PC-3 (cell line): ENCODE data around the gene MYO5A. TPM values are rescaled to one million over a fixed set of nuclear protein-coding genes. Genes with fewer than 3 reads are reported as not detected.

ENCODE experiments used
- ATAC-seq: fragments of 200-7000 bp; cut with Tn5 transposase; 2 replicates; pipeline ENCODE4 v1.9.1; 2020; ENCODE audit warnings: mild to moderate bottlenecking, moderate library complexity
- BruUV-seq: library from RNA; stranded (reverse); fragments of 400-500 nt; replicated peaks from 2 replicates; lab custom pipeline; 2021; lab: Mats Ljungman, UMichigan
- CTCF ChIA-PET: fragments of 300-600 bp; sonication (Branson Sonifier 250); formaldehyde crosslinking; loops from one replicate; lab custom pipeline; 2022; ENCODE audit warnings: antibody characterized with exemption; lab: Charles Lee
- POLR2A ChIA-PET: fragments of 300-600 bp; sonication (Branson Sonifier 250); formaldehyde crosslinking; loops from one replicate; lab custom pipeline; 2022; ENCODE audit warnings: antibody characterized with exemption; ENCODE audit not compliant: unreplicated experiment; lab: Charles Lee
- DNase-seq: peaks from one replicate; pipeline ENCODE4 v3.0.0-alpha.2; 2015
- H2AFZ ChIP-seq: fragments of 300-600 bp; sonication (generic); 2 replicates; pipeline ENCODE4 v1.6.0; 2016; ENCODE audit warnings: antibody characterized with exemption, low read length
- H3F3A ChIP-seq: fragments of 300-600 bp; sonication (generic); one replicate; pipeline ENCODE4 v1.6.0; 2017; ENCODE audit warnings: antibody characterized with exemption, low read length, control low read depth, mild to moderate bottlenecking; ENCODE audit not compliant: unreplicated experiment
- H3K27ac ChIP-seq: fragments of 300-600 bp; sonication (generic); 2 replicates; pipeline ENCODE4 v1.5.1; 2016; ENCODE audit warnings: mild to moderate bottlenecking, low read length
- H3K27me3 ChIP-seq: fragments of 300-600 bp; sonication (generic); 2 replicates; pipeline ENCODE4 v1.6.1; 2016; ENCODE audit warnings: low read length, mixed read lengths
- H3K36me3 ChIP-seq: fragments of 300-600 bp; sonication (generic); 2 replicates; pipeline ENCODE4 v1.6.1; 2016; ENCODE audit warnings: low read depth, mixed run types, low read length, mixed read lengths
- H3K4me1 ChIP-seq: fragments of 300-600 bp; sonication (generic); 2 replicates; pipeline ENCODE4 v1.5.1; 2016; ENCODE audit warnings: low read length; ENCODE audit not compliant: insufficient read depth
- H3K4me2 ChIP-seq: fragments of 300-600 bp; sonication (generic); 2 replicates; pipeline ENCODE4 v1.6.0; 2016; ENCODE audit warnings: low read length
- H3K4me3 ChIP-seq: fragments of 300-600 bp; sonication (generic); 2 replicates; pipeline ENCODE4 v1.5.1; 2016; ENCODE audit warnings: mild to moderate bottlenecking, low read length, mixed read lengths
- H3K79me2 ChIP-seq: fragments of 300-600 bp; sonication (generic); 2 replicates; pipeline ENCODE4 v1.6.1; 2017; ENCODE audit warnings: low read length, mixed read lengths
- H3K9ac ChIP-seq: fragments of 300-600 bp; sonication (generic); 2 replicates; pipeline ENCODE4 v1.6.0; 2016; ENCODE audit warnings: mild to moderate bottlenecking, low read length
- H3K9me2 ChIP-seq: fragments of 300-600 bp; sonication (generic); replicated peaks from 2 replicates; pipeline ENCODE4 v1.6.1; 2016; ENCODE audit warnings: mixed run types, low read length, mixed read lengths
- H3K9me3 ChIP-seq: fragments of 300-600 bp; sonication (generic); 2 replicates; pipeline ENCODE4 v1.6.1; 2016; ENCODE audit warnings: low read length, mixed read lengths
- H4K20me1 ChIP-seq: fragments of 300-600 bp; sonication (generic); 2 replicates; pipeline ENCODE4 v1.6.1; 2016; ENCODE audit warnings: low read length, mixed read lengths
- EZH2 ChIP-seq: fragments of 300-600 bp; sonication (generic); IDR thresholded peaks from one replicate; pipeline ENCODE4 v1.6.1; 2017; ENCODE audit warnings: antibody characterized with exemption, mild to moderate bottlenecking, low read length; ENCODE audit not compliant: unreplicated experiment
- EZH2phosphoT487 ChIP-seq: fragments of 300-600 bp; sonication (generic); IDR thresholded peaks from 2 replicates; pipeline ENCODE4 v1.6.1; 2018; ENCODE audit warnings: mild to moderate bottlenecking, antibody characterized with exemption, low read length, borderline replicate concordance
- intact Hi-C: fragments of 100-400 bp; cut with micrococcal nuclease; formaldehyde crosslinking; loops from 2 replicates; pipeline ENCODE4 v1.9.0; 2023
- total RNA-seq: library from RNA; depleted of rRNA; stranded (reverse); fragments of >200 nt; gene quantifications from 2 replicates; pipeline ENCODE4 v1.2.3, GENCODE V29; 2014
- TF ChIP-seq, protein P1 (sequence below): fragments of 300-600 bp; sonication (generic); conservative IDR thresholded peaks from 2 replicates; pipeline ENCODE4 v1.5.1; 2017; ENCODE audit warnings: antibody characterized with exemption, low read depth, mild to moderate bottlenecking, low read length

MYO5A gene
- total RNA-seq, 1 experiment from 2014 or later: 42.1 TPM

DNA sequence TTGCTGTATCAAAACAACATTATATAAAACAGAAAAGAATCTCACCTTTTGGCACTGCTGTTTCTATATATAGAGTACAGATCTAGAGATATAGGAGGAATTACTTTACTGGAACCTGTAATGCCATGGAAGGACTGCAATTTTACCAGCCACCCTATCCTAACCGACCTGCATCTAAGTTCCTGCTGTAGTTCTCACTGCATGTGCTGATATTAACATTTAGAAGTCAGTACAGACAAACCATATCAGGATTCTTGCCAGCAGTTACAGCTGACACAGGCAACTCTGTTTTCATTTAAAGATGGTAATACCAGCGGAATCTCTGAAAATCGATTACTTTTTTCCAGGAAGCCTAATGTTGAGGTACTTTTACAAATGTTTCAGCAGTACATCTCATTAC lies 159.7 kb downstream of the MYO5A start:
- H3K9me2 ChIP-seq: no peaks in the 10 kb centered on the region
- DNase-seq (no peak), ATAC-seq (no peak)
- no TSS peak for BruUV-seq
- CTCF ChIA-PET: no interaction called here
- peaks cover 24% of the 10 kb centered on the region for H3K4me1 ChIP-seq
- no peak overlapping the region for H3K4me2 ChIP-seq
- POLR2A ChIA-PET: no interaction called here
- intact Hi-C loops: no loop called here
- TF ChIP-seq EZH2phosphoT487 (no peak), EZH2 (no peak)
- TF ChIP-seq, protein P1, sequence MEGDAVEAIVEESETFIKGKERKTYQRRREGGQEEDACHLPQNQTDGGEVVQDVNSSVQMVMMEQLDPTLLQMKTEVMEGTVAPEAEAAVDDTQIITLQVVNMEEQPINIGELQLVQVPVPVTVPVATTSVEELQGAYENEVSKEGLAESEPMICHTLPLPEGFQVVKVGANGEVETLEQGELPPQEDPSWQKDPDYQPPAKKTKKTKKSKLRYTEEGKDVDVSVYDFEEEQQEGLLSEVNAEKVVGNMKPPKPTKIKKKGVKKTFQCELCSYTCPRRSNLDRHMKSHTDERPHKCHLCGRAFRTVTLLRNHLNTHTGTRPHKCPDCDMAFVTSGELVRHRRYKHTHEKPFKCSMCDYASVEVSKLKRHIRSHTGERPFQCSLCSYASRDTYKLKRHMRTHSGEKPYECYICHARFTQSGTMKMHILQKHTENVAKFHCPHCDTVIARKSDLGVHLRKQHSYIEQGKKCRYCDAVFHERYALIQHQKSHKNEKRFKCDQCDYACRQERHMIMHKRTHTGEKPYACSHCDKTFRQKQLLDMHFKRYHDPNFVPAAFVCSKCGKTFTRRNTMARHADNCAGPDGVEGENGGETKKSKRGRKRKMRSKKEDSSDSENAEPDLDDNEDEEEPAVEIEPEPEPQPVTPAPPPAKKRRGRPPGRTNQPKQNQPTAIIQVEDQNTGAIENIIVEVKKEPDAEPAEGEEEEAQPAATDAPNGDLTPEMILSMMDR: no peak
- peak overlapping the region; percentile 81 for H3K27ac ChIP-seq
- peaks cover 8% of the 10 kb centered on the region; the same call in 1 of the 2 replicates for H3K36me3 ChIP-seq
- H2AFZ ChIP-seq: no peak overlapping the region
- no peaks in the 10 kb centered on the region for H3K27me3 ChIP-seq
- H3K9ac ChIP-seq: no peak overlapping the region
- no peak overlapping the region for H3K4me3 ChIP-seq
- no peaks in the 10 kb centered on the region for H3F3A ChIP-seq
- no peaks in the 10 kb centered on the region for H3K79me2 ChIP-seq
- no peaks in the 10 kb centered on the region for H3K9me3 ChIP-seq
- H4K20me1 ChIP-seq: no peaks in the 10 kb centered on the region

DNA sequence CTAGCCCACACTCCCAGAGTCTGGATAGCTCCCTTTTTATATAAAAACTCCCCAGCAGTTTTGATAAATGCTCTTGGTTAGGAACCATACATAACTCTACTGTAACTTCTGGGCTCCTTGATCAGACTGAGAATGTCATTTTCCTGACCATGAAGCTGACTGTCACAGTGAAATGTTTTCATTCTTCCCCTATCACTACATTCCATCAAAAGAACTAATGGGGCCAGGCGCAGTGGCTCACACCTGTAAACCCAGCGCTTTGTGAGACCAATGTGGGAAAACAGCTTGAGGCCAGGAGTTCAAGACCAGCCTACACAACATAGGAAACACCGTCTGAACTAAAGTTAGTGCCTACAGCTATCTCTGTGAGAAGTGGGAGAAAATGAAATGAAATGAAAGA lies 160.3 kb downstream of the MYO5A start:
- no TSS peak for BruUV-seq
- Histone ChIP-seq H3K4me2 (no peak overlapping the region), H3K27ac (no peak overlapping the region), H4K20me1 (no peaks in the 10 kb centered on the region), H3K4me3 (no peak overlapping the region), H3K4me1 (peaks cover 24% of the 10 kb centered on the region), H3K9ac (no peak overlapping the region), H3K9me3 (no peaks in the 10 kb centered on the region), H2AFZ (no peak overlapping the region), H3K9me2 (no peaks in the 10 kb centered on the region), H3K36me3 (peaks cover 10% of the 10 kb centered on the region), H3K27me3 (no peaks in the 10 kb centered on the region), H3F3A (no peaks in the 10 kb centered on the region), H3K79me2 (no peaks in the 10 kb centered on the region)
- DNase-seq (peak; percentile 4), ATAC-seq (no peak)
- POLR2A ChIA-PET: no interaction called here
- no peak for TF ChIP-seq EZH2
- TF ChIP-seq, protein P1: no peak
- CTCF ChIA-PET: no interaction called here
- intact Hi-C loops: no loop called here

DNA sequence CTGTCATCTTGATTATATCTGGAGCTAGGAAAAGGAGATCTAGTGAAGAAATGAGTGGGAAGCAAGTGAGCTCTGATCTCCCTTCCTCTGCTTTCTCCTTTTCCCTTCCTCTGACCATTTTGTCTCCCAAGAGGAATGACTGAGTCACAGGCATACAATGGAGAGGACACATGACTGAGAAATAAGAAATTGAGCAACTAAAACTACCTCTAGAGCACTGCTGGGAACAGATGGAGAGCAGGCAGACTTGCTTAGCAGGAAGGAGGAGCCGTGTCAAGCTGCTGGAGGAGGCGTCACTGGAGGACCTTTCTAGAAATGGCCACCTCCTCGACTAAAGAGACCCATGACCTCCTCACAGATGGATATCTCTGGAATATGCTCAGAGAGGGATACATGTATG lies 166.2 kb downstream of the MYO5A start:
- DNase-seq: no peak
- intact Hi-C loops: no loop called here
- Histone ChIP-seq H3K79me2 (no peaks in the 10 kb centered on the region), H2AFZ (no peak overlapping the region), H3K4me1 (peaks cover 25% of the 10 kb centered on the region), H3K27me3 (no peaks in the 10 kb centered on the region), H3K9ac (no peak overlapping the region), H3K4me3 (no peak overlapping the region), H3F3A (no peaks in the 10 kb centered on the region), H4K20me1 (no peaks in the 10 kb centered on the region), H3K27ac (0 out of 2 replicates have a peak overlapping the region, but pooled peaks have one; percentile 63), H3K36me3 (peaks cover 5% of the 10 kb centered on the region), H3K4me2 (no peak overlapping the region), H3K9me3 (no peaks in the 10 kb centered on the region), H3K9me2 (no peaks in the 10 kb centered on the region)
- ChIA-PET CTCF (no interaction called here), POLR2A (no interaction called here)
- no peak for ATAC-seq
- TF ChIP-seq EZH2 (no peak), EZH2phosphoT487 (no peak)
- TF ChIP-seq, protein P1: no peak
- BruUV-seq: no TSS peak
